CD4-positive, alpha-beta T cell treated with Interferon alpha-2 for 1 hour (primary cell): ENCODE results near the gene ALS2.
"Not testable (repeated sequence)": the region's sequence is repeated elsewhere in the genome, so short reads cannot be mapped to it uniquely, and the experiment has no call there.

Source experiments
- DNase-seq, 2 donors: peaks; one replicate each; pipeline ENCODE4 v3.0.0-alpha.2; 2020 to 2022

ALS2 gene

DNA sequence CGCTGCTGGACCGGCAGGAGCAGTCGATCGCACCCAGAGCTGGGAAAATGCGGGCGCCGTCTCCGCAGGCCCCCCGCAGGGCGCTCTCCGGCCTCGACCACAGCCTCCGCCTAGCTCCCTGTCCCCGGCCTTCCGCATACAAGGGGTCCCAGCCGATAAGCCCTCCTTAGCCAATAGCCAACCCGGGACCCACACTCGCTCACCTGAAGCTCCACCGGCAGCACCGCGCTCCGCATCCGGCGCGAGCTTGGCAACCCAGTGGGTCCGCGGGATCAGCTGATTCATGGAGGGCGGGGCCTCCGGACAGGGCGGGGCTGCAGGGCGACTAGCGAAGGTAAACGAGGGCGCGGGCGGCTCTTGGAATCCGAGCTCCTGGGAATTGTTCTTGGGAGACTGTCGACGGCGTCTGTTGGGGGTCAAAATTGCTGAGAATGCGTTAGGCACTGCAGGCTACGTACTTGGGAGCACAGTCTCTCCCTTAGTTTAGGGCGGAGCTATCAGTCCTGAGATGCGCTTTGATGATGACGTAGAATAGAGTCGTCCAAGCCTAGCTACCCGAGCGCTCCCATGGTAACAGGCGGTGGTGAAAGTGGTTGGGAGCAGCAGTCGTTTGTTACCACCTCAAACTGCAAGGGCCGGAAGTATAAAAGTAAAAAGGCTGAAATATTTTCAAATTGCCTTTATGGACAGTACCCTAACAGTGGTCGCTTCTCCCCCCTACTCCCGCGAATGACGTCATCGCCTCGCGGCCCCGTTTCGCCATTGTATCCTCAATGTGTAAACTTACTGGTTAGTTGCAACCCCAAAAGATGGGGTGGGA lies at the start of gene ALS2:
TSS of gene ALS2 (minus strand) at position 260 of the 820 bp plus-strand sequence. CDS start 12,048 bp downstream, outside the sequence.
- DNase-seq, result peak; percentile 89 to 93

DNA sequence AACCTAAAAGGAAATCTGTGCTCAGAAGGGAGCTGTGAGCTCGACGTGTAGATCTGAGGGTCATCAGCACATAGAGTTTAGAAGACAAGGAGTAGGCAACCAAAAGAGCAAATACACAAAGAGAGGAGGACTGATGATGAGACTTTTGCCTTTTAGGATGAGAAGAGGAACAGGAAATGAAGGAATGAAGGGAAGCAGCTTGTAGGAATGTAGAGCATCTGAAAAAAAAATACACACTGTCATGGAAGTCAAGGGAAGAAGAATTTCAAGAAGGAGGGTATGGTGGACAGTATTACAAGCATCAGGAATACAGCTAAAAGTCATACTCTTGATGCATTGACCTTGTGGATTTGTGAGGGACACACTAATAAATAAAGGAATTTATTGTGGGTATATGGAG lies 47.5 kb upstream of the ALS2 start:
- no peak for DNase-seq

DNA sequence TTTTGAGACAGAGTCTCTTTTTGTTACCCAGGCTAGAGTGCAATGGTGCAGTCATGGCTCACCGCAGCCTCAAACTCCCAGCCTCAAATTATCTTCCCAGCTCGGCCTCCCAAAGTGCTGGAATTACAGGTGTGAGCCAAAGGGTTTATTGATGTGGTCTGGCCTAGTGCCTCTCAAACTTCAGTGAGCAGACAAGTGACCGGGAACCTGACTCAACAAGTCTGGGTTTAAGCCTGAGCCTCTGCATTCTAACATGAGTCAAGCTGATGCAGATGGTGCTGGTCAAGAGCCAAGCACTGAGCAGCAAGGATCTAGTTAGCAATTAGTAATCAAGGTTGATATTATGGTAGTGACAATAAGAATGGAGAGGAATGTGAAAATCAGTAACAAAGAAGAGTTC lies 46.9 kb upstream of the ALS2 start:
- no peak for DNase-seq

DNA sequence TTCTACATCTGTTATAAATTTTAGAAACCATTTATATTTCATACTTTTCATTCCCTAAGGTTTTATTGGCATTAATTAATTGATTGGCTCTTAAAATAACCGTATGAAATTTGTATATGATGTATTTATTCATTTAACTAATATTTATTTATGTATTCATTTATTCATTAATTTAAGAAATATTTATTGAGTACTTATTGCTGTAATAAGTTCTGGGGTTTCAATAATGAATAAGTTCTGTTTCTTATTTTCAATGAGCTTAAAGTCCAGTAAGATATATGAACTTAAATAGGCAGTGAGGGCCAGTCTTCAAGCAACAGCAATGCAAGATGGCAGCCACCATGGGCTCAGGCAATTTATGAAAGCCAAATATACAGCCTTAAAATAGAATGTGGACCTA lies 43.5 kb upstream of the ALS2 start:
- DNase-seq, result no peak

DNA sequence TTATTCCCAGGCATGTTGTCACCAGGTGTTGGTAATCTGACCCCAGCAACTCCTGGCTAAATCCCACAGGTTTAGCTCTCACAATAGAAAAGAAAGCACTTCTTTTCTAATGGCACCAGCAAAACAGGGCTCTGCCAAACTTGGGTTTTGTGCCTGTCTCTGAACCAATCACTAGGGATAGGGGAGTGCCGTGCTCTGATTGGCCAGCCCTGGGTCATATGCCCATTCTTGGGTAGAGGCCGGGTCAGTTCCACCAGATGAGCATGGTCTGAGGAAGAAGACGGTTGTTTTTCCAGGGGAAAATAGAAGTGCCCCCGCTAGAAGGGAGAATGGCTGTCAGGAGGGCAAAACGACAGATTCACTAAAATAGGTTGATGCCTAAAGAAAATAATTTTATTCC lies 40.3 kb upstream of the ALS2 start:
- DNase-seq, result no peak

DNA sequence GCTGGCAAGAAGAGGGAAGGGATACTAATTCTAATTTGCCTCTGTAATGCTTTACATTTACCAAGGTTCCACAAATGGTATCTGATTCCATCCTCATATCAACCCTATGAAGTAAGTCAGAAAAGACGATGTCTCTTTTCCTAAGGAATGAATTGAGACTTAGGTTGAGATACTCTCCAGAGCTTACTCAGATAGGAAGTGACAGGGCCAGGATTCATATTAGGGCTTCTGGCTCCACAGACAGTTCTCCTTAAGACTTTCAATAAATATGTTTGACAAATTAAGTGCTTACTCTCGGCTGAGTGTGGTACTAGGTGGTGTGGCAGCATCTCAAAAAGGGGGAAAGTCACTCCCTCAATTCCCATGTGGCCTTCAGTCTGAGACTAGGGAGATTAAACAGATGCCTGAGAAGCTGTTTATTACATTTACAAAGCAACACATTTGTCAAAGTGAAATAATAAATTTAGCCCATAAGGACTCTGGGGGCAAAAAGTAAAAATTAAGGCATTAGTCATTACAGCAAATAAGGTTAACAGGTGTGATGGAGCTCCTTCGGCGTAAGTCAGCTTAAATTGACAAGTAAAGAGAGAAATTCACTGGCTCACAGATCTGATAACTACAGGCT lies 39.8 kb upstream of the ALS2 start:
- no peak for DNase-seq

DNA sequence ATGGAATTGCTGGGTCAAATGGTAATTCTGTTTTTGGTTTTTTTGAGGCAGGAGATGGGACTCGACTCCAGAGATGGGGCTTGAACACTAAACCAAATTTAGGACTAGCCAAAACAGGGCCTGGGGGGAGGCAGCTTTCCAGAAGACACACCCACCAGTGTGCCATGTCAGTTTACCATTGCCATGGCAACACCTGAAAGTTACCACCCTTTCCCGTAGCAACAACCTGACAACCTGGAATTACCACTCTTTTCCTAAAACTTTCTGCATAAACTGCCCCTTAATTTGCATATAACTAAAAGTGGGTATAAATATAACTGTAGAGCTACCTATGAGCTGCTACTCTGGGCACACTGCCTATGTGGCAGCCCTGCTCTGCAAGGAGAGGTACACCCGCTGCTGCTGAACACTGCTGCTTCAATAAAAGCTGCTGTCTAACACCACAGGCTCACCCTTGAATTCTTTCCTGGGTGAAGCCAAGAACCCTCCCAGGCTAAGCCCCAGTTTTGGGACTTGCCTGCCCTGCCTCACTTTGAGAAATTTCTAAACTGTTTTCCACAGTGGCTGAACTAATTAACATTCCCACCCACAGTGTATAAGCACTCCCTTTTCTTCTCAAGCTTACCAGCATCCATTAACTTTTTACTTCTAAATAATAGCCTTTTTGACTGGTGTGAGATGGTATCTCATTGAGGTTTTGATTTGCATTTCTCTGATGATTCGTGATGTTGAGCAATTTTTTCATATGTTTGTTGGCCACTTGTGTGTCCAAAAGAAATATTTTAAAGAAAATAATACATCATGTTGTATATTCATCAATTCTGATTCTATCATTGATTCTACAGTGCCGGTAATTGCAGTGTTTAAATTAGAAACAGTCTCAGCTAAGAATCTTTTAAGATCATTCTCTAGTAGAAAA lies 36.2 kb upstream of the ALS2 start:
- DNase-seq, result no peak

DNA sequence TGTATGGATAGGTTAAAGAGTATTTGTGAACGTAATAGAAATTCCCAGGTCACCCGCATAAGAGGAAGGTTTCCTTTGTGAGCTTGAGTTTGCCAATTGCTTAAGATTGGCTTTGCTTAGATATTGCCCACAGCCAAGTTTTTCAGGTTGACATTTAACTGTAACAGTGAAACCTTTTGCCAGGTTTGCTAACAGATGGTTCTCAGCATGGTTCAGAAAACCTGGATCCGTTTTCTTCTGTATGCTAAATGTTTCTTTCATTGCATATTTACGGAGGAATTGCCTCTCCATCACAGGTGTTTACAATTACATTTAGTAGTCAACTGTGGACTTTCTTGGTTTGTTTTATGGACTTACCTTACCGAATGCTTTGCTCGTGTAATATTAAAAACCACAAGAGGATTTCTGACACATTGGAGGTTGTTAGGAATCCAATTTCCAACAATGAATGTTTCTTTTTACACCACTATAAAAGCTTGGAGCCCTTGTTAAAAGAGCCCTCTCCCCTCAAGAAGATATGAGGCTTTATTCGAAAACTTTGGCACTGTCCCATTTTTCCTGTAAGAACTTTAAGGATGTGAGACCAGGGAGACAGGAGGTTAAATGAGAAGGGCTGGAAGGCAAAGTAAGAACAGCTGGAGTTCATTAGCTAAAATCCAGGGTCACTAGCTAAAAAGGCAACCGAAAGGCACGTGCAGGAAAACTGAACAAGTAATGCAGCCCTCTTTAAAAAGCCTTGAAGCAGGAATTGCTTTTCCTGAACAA lies 33.4 kb upstream of the ALS2 start:
- DNase-seq, result no peak

DNA sequence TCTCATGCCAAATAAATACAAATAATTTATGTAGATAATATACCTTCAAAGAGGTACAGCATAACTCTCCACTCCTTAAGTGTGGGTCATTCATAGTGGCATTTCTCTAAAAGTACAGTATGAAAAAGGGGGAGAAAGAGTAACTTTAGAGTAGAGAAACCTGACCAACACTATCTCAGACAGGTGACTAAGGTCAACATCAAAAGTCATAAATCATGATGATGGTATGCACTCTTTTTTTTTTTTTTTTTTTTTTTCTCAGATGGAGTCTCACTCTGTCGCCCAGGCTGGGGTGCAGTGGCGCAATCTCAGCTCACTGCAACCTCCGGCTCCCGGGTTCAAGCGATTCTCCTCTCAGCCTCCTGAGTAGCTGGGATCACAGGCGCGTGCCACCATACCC lies 29.9 kb upstream of the ALS2 start:
- DNase-seq, result not testable (repeated sequence)

DNA sequence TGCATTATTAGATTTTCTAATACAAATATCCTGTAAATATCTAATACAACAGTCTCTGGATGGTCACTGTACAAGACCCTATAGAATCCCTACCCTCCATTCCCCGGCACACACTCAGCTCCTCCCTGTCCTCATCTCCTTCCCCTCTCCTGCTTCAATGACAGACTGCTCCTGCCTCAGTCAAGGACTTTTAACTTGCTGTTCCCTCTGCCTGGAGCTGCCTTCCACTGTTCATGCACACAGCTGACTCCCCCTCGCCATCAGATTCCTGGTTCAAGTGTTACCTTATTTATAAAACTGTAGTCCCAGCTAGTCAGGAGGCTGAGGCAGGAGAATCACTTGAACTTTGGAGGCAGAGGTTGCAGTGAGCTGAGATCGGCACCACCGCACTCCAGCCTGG lies 28.9 kb upstream of the ALS2 start:
- DNase-seq, result no peak

DNA sequence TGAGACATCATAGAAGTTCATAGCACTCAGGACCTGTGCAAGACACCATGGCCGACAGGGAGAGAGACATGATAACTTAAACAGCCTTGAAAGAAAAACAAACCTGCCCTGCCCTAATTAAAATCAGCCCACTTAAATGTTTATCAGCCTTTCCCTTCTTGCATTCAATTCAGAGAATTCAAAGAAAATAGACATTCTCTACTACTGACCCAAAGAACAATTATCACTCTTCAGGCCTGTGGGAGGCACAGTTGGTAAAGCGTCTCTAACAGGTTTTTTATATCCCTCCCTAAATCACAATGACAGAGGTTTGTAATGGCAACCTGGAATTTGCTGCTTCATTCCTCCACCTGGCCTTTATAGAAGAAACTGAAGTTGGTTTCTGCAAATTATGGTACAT lies 27.3 kb upstream of the ALS2 start:
- DNase-seq, result no peak

DNA sequence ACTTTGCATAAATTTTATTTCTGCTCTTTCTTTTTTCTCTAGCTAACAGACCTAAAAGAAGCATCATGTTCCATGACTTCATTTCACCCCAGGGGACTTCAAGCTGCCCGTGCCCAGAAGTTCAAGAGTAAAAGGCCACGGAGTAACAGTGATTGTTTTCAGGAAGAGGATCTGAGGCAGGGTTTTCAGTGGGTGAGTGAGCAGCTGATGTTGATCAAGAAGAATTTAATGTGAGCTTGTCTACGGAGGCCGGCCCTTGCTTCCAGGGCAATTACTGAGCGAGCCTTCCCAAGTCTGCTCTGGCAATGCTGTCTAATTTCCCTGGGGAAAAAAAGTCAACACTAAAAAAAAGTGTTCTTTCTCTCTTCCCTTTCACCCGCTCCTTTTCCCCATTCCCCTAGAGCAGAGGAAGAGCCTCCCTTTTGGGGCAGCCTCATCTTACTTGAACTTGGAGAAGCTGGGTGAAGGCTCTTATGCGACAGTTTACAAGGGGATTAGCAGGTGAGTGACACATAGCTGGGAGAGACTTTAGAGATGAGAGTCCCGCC lies 26.8 kb upstream of the ALS2 start:
- no peak for DNase-seq

DNA sequence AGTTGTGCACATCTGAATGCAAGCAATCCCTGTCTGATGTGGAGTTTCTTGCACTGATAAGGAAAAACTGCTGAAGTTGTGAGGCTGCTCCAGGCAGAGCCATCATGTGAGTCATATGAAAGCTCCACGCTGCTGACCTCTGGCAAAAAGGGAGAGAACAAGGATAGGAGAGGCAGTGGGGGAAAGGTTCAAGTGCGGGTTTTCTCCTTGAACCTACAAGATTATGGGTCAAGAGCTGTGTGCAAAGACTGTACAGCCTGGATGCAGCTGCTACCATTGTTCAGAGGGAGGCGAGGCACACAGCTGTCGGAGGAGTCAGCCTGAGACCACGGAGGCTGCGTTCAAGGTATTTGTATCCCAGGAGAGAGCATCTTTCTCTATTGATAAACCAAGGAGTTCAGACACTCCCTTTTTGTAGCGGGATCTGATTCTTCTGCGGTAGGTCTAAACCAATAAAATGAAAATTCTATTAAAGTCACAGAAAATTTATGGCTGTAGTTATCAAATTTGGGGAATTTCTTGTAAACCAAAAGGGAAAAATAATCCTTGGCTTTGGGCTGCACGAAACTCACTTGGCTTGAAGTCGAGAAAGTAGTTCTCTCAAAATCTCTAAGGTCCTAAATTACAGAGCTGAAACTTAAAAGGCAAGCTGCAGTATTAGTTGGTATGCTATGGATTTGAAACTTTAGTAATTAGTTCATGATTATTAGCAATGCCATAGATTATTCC lies 25.9 kb upstream of the ALS2 start, which contains the start of gene CDK15:
TSS of gene CDK15 (plus strand) at position 96 of the 729 bp plus-strand sequence. CDS start at position 224, 128 bp downstream.
- DNase-seq, result no peak

DNA sequence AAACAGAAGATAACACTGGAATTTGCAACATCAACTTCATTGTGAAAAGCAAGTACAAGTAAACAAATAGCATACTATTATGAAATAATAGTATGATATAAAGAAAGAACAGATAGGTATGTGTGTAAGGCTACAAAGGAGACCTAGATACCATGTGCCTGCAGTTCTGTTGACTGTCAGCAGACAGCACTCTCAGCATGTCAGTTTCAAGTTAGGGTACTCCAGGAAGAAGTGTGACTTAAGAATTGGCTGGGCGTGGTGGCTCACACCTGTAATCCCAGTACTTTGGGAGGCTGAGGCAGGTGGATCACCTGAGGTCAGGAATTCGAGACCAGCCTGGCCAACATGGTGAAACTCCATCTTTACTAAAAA lies 18.2 kb upstream of the ALS2 start:
- DNase-seq, result not testable (repeated sequence)

DNA sequence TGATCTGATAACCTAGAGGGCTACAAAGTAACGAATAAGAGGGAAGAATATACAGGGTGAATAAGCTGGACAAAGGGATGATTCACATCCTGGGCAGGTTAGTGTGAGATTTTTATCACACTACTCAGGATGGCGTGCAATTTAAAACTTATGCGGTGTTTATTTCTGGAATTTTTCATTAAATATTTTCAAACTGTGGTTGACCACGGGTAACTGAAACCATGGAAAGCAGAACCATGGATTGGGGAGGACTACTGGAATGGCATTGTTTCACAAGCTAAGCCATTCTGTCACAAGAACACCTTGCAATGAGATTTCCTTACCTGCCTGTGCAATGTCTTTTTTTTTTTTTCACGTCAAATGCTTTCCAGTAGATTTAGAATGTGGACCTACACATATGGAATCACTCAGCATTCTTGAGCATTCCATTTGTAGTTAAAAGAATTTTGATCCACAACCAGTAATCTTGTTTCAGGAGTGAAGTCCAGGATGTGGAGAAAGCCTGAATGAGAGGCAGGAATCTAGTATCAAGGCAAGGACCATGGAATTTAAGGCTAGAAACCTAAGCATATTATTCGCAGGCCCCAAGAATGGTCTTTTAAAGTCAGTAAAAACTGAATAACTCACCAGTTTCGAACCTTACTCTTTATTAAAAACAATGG lies 17.6 kb upstream of the ALS2 start:
- DNase-seq, result no peak

DNA sequence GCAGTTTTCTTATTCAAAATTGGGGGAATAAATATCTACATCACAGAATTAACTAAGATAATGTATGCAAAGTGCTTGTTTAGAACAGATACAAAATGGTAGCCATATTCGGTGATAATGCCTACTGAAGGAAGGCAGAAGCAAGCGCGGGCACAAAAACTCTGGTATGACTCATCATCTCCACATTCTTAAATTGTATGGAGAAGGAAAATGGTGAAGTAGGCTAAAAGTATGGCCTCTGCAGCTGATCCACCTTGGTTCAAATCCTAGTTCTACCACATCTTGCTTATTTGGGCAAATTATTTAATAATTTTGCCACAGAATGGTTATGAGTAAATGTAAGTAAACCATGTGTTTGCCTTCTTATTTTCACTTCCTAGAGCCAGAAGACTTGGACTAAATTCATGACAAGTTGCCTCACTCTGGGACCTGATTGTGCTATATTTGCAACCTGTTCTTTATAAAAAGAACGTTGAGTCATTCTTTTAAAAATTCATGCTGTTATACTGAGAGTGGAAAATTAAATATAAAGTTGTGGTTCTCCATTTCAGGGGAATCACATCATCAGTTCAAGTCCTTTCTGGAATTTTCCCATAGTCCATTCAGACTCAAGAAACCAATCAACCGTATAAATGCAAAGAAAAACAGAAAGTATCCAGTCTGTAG lies 16.6 kb upstream of the ALS2 start:
- DNase-seq, result no peak

DNA sequence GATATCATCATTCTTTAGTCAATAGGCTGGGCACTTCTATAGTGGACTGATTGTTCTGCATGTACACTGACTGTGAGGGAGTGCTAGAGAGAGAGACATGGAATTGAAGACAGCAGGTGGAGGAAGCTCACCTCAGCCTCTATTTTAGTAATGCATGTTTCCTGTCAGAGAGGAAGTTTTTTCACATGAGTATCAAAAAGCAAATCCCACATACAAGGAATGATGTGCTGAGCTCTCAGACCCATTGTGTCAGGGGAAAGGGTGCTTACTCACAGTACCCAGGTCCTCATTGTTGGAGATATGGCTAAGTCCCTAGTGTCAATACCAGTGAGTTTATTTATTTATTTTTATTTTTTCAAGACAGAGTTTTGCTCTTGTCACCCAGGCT lies 15.7 kb upstream of the ALS2 start:
- DNase-seq, result no peak

DNA sequence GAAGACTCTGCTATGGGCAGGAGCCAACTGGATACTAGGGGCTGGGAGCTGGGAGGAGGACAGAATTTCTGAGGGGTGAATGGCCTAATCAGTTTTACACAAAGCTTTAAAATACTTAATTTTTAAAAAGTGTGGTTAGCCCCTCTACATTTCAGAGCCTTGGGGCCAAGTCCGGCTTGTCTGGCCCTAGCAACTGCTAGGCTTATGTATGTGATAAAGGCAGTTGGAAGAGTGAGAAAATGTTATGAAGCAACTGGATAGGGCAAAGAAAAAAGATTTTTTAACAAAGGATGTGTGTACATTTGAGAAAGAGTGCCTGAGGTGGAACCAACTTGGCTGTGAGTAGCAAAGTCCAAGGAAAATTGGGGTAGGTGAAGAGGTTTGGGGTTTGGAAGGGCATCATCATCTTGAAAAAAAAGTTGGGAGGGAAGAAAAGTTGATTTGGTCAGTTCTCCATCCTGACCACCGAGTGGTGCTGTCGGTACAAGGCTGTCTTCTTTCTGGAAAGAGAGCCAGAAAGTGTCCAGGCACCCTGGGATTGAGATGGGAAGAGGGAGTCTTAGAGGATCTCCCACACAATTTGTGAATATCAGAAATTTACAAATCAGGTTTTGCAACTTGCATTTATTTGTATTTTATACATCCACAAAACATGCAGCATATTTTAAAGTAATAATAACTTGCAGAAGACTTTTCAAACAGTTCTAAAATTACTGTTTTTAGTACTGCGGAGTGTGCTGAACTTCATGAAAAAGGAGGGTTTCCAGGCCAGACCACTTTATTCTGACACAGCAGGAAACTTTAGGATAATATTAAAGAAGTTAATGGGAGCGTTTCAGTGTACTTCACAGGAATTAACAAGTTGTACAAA lies 15.1 kb upstream of the ALS2 start:
- no peak for DNase-seq

DNA sequence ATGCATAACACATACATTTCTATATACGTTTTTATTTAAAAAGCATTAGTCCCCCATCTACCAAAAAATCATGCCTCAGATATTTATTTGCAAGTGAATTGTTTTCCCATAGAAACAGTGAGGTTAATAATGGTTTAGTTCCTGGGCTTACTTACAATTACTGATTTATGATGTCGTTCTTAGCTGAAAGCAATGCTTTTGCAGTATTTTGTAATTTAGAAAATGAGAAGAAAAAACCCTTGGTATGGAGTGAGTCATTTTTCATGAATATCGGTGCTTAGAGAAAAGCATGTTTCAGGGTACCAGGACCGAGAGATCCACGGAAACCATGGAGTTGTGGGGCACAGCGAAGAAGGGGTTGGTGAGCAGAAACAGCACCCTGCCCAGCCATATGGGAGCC lies 13.6 kb upstream of the ALS2 start:
- DNase-seq, result no peak

DNA sequence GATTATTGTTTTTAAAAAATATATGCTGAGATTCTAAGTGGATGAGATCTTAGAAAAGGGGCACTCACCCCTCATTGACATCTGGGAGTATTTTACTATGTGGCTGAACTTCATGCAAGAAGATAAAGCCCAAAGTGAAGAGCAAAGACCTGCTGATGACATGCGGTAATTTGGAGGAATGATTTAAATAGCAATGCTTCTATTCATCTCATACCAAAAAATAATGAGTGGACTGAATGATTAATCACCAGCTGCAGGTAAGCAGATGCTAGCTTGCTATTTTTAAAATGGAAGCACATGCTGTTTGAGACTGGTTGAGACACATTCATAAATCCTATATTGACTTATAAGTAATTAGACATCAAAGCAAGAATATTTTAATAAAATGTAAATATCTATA lies 12.9 kb upstream of the ALS2 start:
- DNase-seq, result no peak
